ENCODE results near the gene KIF16B.

DNA sequence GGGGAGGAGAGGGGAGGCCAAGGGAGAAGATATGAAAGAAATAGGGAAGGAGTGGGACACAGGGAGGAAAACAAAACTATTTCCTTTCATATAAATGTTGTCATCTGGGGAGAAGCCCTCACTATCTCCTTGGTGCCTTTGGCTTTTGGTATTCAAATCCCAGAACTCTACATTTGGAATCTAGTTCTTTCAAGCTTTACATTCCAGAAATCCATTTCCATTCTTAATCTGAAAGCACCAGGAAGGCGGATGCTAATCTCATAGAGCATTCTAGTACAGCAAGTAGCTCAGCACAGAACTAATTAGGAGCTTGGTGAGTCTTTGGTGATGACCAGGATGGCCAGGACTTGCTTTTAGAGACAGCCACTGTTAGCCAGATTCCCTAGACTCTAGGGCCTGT lies 177.9 kb downstream of the KIF16B start:
- TF ChIP-seq, protein P1, sequence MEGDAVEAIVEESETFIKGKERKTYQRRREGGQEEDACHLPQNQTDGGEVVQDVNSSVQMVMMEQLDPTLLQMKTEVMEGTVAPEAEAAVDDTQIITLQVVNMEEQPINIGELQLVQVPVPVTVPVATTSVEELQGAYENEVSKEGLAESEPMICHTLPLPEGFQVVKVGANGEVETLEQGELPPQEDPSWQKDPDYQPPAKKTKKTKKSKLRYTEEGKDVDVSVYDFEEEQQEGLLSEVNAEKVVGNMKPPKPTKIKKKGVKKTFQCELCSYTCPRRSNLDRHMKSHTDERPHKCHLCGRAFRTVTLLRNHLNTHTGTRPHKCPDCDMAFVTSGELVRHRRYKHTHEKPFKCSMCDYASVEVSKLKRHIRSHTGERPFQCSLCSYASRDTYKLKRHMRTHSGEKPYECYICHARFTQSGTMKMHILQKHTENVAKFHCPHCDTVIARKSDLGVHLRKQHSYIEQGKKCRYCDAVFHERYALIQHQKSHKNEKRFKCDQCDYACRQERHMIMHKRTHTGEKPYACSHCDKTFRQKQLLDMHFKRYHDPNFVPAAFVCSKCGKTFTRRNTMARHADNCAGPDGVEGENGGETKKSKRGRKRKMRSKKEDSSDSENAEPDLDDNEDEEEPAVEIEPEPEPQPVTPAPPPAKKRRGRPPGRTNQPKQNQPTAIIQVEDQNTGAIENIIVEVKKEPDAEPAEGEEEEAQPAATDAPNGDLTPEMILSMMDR (IDR thresholded peaks at IDR 0.05; ENCODE audit: poor library complexity): no peak
- no peak for TF ChIP-seq EZH2phosphoT487 (IDR thresholded peaks at IDR 0.05; ENCODE audit: low read depth, severe bottlenecking, unreplicated experiment)

Data from hepatocyte (in vitro differentiated cells).